ENCODE results near the gene RAB40B.

RAB40B gene

GRCh38 chr17:82648165-82648668, 50.3 kb downstream of the RAB40B start, which contains the start of gene WDR45B:
Gene WDR45B (minus strand): TSS chr17:82648444. CDS start chr17:82648340, 104 bp downstream.
- peak; percentile 29 for DNase-seq

GRCh38 chr17:82647593-82648164, 50.8 kb downstream of the RAB40B start:
- DNase-seq: no peak

GRCh38 chr17:82645516-82645915, 53.0 kb downstream of the RAB40B start:
- no peak for DNase-seq

DNA sequence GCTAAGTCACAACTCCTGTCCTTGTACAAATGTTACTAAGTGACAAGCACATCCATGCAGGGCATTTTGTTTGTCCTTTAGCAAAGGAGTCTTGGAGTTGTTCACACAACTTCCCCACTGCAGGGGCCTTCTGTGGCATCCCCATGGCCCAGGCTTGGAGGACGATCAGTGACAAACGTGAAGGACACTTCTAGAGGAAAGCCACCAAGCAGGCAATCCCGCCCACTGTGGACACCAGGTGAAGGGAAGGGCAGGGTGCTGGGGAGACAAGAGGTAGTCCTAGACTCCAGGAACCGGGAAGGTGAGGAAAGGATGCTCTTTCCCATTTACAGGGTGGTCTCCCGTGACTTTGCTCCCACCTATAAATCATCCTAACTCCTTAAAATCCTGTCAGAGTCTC, 54.4 kb downstream of the RAB40B start:
- no peak for DNase-seq

DNA sequence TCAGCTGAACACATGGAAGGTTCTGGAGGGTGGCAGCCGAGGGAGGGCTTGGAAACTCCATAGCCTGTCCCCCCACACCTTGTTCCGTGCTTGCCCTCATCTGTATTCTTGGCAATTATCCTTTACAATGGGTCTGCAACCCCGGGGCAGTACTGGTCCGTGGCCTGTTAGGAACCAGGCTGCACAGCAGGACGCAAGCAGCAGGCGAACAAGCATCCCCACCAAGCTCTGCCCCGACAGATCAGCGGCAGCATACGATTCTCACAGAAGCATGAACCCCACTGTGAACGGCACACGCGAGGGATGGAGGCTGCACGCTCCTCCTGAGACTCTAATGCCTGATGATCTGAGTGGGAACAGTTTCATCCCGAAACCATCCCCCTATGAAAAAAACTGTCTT, 56.5 kb downstream of the RAB40B start:
- DNase-seq: no peak

- DNase-seq: no peak
These were observed 58.5 kb downstream of the RAB40B start for GRCh38 chr17:82640036-82640435.

DNA sequence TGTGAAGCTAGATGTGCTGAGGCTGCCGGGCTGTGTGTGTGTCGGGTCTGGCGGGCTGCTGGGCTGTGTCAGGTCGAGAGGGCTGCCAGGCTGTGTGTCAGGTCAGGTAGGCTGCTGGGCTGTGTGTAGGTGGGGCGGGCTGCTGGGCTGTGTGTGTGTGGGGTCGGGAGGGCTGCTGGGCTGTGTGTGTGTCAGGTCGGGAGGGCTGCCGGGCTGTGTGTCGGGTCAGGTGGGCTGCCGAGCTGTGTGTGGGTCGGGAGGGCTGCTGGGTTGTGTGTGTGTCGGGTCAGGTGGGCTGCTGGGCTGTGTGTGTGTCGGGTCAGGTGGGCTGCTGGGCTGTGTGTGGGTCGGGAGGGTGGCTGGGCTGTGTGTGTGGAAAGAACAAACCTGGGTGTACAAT, 58.9 kb downstream of the RAB40B start:
- no peak for DNase-seq

GRCh38 chr17:82638183-82638773, 60.2 kb downstream of the RAB40B start:
- DNase-seq: no peak

GRCh38 chr17:82636626-82637598, 61.6 kb downstream of the RAB40B start:
- no peak for DNase-seq

- DNase-seq: no peak
These were observed 65.2 kb downstream of the RAB40B start for GRCh38 chr17:82633343-82633742.

DNA sequence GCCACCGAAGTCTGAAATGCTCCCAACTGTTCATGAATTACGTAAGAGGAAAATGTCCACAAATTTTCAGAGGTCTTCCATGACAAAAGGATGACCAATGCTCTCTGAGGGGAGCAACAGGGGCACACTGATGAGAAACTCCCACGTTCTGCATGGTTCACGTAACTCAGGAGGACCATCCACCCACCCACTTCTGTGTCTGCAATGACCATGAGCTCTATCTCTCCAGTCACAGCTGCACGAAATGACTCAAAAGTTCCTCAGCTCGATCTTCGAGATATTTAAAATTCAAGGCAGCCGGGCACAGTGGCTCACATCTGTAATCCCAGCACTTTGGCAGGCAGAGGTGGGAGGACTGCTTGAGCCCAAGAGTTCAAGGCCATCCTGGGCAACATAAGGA, 66.0 kb downstream of the RAB40B start:
- DNase-seq: no peak

GRCh38 chr17:82631544-82631943, 67.0 kb downstream of the RAB40B start:
- no peak for DNase-seq

GRCh38 chr17:82630212-82630611, 68.3 kb downstream of the RAB40B start:
- DNase-seq: no peak

DNA sequence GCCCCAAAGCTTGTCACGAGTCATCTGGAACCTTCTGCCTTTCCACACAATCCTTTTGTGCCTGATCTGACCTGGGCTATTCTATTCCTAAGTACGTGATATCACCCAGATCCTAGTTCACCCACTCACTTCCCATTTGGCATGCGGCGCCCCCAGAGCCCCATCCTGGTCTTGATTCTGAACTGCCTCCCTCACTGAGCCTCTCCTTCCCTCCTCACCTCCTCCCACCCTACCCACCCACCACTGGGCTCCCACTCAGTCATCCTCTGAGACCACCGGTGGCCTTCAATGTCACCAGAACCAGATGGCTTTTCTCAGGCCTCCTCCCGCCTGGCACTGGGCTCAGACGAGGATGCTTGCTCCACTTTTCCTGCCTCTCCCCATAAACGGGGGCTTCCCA, 68.8 kb downstream of the RAB40B start:
- DNase-seq: no peak

GRCh38 chr17:82627405-82627804, 71.1 kb downstream of the RAB40B start:
- no peak for DNase-seq

DNA sequence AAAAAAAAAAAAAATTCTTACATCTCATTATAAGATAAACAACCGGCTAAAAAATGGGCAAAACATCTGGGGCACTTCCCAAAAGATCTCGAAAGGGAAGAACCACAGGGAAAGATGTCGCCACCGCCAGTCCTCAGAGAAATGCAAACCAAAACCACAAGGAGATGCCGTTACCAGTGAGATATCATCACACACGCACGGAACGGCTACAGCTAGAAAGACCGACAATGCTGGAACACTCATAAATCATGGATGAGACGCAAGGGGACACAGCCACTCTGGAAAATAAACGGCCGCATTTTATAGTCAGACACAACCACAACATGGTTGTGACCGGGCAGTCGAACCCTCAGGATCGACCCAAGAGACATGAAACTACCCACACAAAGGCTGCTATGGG, 74.8 kb downstream of the RAB40B start:
- DNase-seq: no peak

- no peak for DNase-seq
These were observed 78.9 kb downstream of the RAB40B start for GRCh38 chr17:82619641-82620040.

DNA sequence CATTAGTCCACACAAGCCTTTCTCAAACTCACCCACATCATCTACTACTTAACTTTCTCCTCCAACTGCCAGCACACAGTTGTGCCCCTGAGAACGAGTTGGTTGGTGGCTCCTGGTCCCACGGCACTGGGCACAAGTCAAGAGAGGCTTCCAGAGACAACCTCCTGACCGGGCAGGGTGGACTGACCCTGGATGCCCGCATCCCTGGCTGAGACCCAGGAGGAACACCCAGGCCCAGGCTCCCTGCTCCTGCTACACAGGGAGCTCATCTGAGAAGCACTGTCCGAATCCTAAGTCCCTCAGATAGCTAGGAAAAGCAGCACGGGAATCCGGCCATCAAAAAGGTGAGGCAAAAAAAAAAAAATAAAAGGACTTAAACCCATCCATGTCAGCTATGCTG, 79.3 kb downstream of the RAB40B start:
- DNase-seq: no peak

GRCh38 chr17:82616021-82616711, 82.3 kb downstream of the RAB40B start:
- no peak for DNase-seq

GRCh38 chr17:82615084-82616020, 83.1 kb downstream of the RAB40B start:
- DNase-seq: no peak

DNA sequence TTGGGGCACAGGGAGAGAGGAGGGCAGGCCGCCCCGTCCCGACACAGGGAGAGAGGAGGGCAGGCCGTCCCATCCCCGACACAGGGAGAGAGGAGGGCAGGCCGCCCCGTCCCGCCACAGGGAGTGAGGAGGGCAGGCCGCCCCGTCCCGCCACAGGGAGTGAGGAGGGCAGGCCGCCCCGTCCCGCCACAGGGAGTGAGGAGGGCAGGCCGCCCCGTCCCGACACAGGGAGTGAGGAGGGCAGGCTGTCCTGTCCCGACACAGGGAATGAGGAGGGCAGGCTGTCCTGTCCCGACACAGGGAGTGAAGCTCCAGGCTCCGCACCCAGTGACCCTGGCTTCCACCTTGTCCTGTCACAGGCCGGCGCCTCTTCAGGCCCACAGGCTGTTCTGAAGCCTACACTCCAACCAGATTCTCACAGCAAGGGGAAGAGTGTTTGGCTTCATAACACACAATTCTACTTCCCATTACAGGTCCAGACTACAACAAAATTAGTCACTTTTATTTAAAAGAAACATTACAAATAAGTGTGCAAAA, 84.3 kb downstream of the RAB40B start:
- DNase-seq: no peak

Measured in NCI-H187 treated with DMSO at 0.1 percent for 48 hours (cell line).